T-helper 17 cell (primary cell): Measurements from ENCODE around the gene ZNF722. TPM values are rescaled to one million over a fixed set of nuclear protein-coding genes. Genes with fewer than 3 reads are reported as not detected.
"Not testable (repeated sequence)": the region's sequence is repeated elsewhere in the genome, so short reads cannot be mapped to it uniquely, and the experiment has no call there.

Source experiments
- ATAC-seq: fragments of 150-1000 bp; cut with Tn5 transposase; 2 replicates; pipeline ENCODE4 v1.10.0; 2021; ENCODE audit warnings: mild to moderate bottlenecking, moderate library complexity
- DNase-seq, 3 donors: peaks; one replicate each; pipeline versions ENCODE4 v3.0.0 to v3.0.0-alpha.2; 2020 to 2021
- H3K9me3 ChIP-seq: one replicate; pipeline ENCODE4 v1.7.0; 2013; ENCODE audit warnings: low read length, mild to moderate bottlenecking; ENCODE audit not compliant: control insufficient read depth, poor library complexity, severe bottlenecking
- H3K27ac Mint-ChIP-seq: one replicate; pipeline ENCODE4 v1.8.0; 2022; ENCODE audit warnings: mild to moderate bottlenecking, moderate library complexity, mixed read lengths
- H3K27me3 Mint-ChIP-seq: one replicate; pipeline ENCODE4 v1.8.0; 2022; ENCODE audit warnings: mixed read lengths
- H3K36me3 Mint-ChIP-seq: one replicate; pipeline ENCODE4 v1.8.0; 2022; ENCODE audit warnings: low read depth, mixed read lengths
- H3K4me1 Mint-ChIP-seq: one replicate; pipeline ENCODE4 v1.8.0; 2022; ENCODE audit warnings: mild to moderate bottlenecking, mixed read lengths
- H3K4me3 Mint-ChIP-seq: one replicate; pipeline ENCODE4 v1.8.0; 2022; ENCODE audit warnings: mild to moderate bottlenecking, moderate library complexity, mixed read lengths
- total RNA-seq, 4 donors: library from RNA in 2 of 4; stranded (reverse) in 2 of 4; gene quantifications; one replicate each; pipeline ENCODE4 v1.2.3 and lab custom pipeline; 2022 to 2026

ZNF722 gene
- total RNA-seq: not detected
- total RNA-seq (lab: John Stamatoyannopoulos, UW): 0 reads per million in 2 donors

DNA sequence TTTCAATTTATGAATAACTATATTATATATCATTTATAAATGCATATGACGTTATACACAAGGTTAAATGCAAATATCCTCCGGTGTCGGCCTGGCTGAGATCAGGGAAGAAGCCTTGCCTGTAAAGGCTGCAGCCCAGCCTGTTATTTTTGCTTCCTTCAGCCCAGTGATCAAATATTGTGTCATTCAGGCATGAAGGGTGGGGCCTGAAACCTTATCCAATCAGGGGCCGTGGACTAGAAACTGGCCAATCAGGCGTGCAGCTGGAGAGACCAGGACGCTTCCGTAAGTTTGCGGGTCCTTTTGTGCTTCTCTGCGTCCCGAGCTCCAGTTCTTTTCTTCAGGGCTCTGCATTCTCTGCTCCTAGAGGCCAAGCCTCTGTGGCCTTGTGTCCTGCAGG is at the start of gene ZNF722:
ZNF722 (plus strand) TSS at position 301 of the 400 bp plus-strand sequence. CDS start 113 bp downstream, outside the sequence.
- no peaks in the 10 kb centered on the region for H3K9me3 ChIP-seq
- no peak for ATAC-seq
- Mint-ChIP-seq H3K36me3 (no peaks in the 10 kb centered on the region), H3K4me3 (no peak within 1 kb of the TSS), H3K27me3 (no peaks in the 10 kb centered on the region), H3K27ac (no peak within 1 kb of the TSS), H3K4me1 (no peaks in the 10 kb centered on the region)
- no peak for DNase-seq

DNA sequence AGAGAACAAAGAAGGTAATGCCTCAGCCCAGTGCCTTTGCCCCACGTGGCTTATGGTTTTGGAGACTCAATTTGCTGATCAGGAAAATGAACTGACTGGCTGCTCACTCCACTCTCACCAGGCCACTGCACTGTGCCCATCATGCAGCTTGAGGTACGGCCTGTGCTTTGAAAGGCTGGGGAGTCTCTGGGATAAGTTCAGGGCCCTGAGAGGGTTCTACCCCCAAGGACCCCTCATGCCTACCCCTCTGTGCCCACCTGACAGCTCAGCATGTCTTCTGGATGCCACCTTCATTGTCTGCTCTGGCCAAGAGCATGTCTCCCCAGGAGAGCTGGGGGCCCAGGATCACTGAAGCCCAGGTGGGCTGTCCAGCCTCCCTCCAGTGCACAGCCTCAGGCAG is 45.5 kb upstream of the ZNF722 start:
- ATAC-seq: no peak
- no peaks in the 10 kb centered on the region for H3K9me3 ChIP-seq
- no peaks in the 10 kb centered on the region for H3K27me3 Mint-ChIP-seq
- H3K27ac Mint-ChIP-seq: no peak overlapping the region
- no peaks in the 10 kb centered on the region for H3K4me1 Mint-ChIP-seq
- no peaks in the 10 kb centered on the region for H3K36me3 Mint-ChIP-seq
- no peak overlapping the region for H3K4me3 Mint-ChIP-seq
- DNase-seq: no peak

DNA sequence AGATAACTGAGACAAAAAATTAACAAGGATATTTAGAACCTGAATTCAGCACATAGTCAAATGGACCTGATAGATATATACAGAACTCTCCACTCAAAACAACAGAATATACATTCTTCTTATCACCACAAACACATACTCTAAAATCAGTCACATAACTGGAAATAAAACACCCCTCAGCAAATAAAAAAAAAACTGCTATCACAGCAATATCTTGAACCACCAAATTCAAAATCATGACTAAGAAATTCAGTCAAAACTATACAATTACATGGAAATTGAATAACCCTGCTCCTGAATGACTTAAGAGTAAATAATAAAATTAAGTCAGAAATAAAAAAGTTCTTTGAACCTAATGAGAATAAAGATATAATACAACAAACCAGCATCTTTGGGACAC is 30.0 kb upstream of the ZNF722 start:
- DNase-seq (no peak), ATAC-seq (no peak)
- no peaks in the 10 kb centered on the region for H3K36me3 Mint-ChIP-seq
- H3K4me1 Mint-ChIP-seq: no peaks in the 10 kb centered on the region
- no peak overlapping the region for H3K27ac Mint-ChIP-seq
- no peak overlapping the region for H3K4me3 Mint-ChIP-seq
- no peaks in the 10 kb centered on the region for H3K27me3 Mint-ChIP-seq
- no peaks in the 10 kb centered on the region for H3K9me3 ChIP-seq

DNA sequence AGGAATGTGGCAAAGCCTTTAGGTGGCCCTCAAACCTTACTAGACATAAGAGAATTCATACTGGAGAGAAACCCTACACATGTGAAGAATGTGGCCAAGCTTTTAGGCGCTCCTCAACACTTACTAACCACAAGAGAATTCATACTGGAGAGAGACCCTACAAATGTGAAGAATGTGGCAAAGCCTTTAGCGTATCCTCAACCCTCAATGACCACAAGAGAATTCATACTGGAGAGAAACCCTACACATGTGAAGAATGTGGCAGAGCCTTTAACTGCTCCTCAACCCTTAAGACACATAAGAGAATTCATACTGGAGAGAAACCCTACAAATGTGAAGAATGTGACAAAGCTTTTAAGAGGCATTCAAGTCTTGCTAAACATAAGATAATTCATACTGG is 16.8 kb downstream of the ZNF722 start:
- H3K27me3 Mint-ChIP-seq, H3K4me3 Mint-ChIP-seq, H3K27ac Mint-ChIP-seq, H3K9me3 ChIP-seq, H3K4me1 Mint-ChIP-seq, DNase-seq, ATAC-seq, H3K36me3 Mint-ChIP-seq: not testable (repeated sequence)

DNA sequence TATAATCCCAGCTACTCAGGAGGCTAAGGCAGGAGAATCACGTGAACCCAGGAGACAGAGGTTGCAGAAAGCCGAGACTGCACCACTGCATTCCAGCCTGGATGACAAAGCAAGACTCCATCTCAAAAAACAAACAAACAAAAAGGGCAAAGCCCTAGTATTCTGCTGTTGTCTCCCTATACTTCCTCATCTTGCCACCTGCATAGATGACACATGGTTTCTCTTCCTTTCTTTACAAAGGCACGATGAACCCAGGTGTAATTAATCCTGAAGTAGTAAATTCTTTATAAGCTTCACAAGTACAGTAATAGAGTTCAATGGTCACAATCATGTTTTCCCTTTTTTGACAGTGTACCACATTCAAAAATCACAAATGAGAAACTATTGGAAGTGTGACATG is 36.7 kb downstream of the ZNF722 start:
- H3K27ac Mint-ChIP-seq: no peak overlapping the region
- no peaks in the 10 kb centered on the region for H3K4me1 Mint-ChIP-seq
- H3K9me3 ChIP-seq: peaks cover 2% of the 10 kb centered on the region
- H3K36me3 Mint-ChIP-seq: no peaks in the 10 kb centered on the region
- no peak overlapping the region for H3K4me3 Mint-ChIP-seq
- DNase-seq (no peak), ATAC-seq (no peak)
- H3K27me3 Mint-ChIP-seq: no peaks in the 10 kb centered on the region

DNA sequence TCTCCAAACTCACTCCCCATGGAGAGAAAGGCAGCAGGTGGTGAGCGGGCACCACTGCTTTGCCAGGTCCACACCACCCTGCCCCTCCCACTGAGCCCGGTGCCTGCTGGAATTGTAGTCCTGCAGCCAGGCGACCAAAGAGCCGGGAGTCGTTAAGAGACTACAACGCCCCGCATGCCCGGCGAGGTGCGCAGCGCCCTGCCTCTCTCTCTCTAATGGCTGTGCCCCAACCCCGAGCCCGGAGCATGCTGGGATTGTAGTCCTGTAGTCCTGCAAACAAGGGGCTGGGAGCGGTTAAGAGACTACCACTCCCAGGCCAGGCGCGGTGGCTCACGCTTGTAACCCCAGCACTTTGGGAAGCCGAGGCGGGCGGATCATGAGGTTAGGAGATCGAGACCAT is 38.4 kb downstream of the ZNF722 start:
- no peak overlapping the region for H3K4me3 Mint-ChIP-seq
- no peaks in the 10 kb centered on the region for H3K9me3 ChIP-seq
- DNase-seq (no peak), ATAC-seq (no peak)
- no peaks in the 10 kb centered on the region for H3K27me3 Mint-ChIP-seq
- H3K4me1 Mint-ChIP-seq: no peaks in the 10 kb centered on the region
- no peaks in the 10 kb centered on the region for H3K36me3 Mint-ChIP-seq
- no peak overlapping the region for H3K27ac Mint-ChIP-seq

DNA sequence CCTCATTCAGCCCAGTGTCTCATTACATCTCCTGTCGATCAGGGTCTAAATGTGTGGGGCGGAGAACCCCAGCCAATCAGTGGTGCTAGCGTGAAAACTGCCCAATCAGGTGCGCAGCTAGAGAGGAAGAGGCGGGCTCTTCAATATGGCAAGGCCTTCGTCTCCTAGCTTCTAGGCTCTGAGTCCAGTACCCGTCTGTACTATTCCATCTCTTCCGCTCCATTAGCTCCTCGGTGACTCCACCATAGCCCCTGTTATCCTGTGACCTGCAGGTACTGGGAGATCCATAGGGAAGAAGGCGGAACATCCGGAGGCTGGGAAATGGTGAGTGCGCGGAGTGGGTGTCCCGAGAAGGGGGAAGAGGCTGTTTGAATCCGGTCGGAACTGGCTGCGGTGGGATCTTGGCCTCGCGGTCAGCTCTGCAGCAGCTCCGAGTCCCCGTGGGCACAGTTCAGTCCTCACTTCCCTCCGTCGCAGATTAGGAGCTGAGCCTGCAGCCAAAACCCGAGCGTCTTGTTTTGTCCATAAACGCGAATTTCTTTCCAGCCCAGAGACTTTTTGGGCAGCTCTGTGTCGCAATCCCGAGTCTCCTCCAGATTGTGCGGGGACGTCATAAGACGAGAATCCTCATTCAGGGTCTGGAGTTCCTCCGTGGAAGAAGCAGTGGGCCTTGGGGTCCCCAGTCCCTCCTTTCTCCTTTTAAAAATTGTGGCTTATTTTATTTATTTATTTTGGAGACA is 46.8 kb downstream of the ZNF722 start, which contains the start of gene ZNF727:
ZNF727 (plus strand) TSS at position 134 of the 740 bp plus-strand sequence; CDS start at position 322, 188 bp downstream.
- Mint-ChIP-seq H3K27ac (no peak within 1 kb of the TSS), H3K4me1 (peaks cover 2% of the 10 kb centered on the region), H3K36me3 (peaks cover 2% of the 10 kb centered on the region), H3K27me3 (no peaks in the 10 kb centered on the region), H3K4me3 (peak within 1 kb of the TSS; percentile 54)
- ATAC-seq: peak; percentile 66
- no peak for DNase-seq
- H3K9me3 ChIP-seq: no peaks in the 10 kb centered on the region

DNA sequence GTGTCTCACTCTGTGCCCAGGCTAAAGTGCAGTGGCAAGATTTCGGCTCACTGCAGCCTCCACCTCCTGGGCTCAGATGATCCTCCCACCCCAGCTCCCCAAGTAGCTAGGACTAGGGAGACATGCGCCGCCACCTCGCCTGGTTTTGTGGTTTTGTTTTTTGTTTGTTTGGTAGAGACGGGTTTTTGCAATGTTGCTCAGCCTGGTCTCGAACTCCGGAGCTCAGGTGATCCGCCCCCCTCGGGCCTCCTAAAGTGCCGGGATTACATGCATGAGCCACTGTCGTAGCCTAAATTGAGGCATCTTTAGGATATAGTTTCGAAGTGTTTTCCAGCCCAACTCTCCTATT is 47.4 kb downstream of the ZNF722 start:
- no peak overlapping the region for H3K27ac Mint-ChIP-seq
- DNase-seq (no peak), ATAC-seq (no peak)
- H3K9me3 ChIP-seq: no peaks in the 10 kb centered on the region
- H3K36me3 Mint-ChIP-seq: peaks cover 2% of the 10 kb centered on the region
- peaks cover 2% of the 10 kb centered on the region for H3K4me1 Mint-ChIP-seq
- peak overlapping the region; percentile 54 for H3K4me3 Mint-ChIP-seq
- no peaks in the 10 kb centered on the region for H3K27me3 Mint-ChIP-seq

Other genes with a start within 250 kb of the ZNF722 start
- under 1 TPM in 1 of 2 donors, not detected in 1; 0.17 TPM for gene ZNF727, start 46.6 kb downstream of the ZNF722 start, total RNA-seq
- gene ZNF735, start 208.4 kb downstream of the ZNF722 start, total RNA-seq: not detected
- gene ZNF679, start 229.6 kb downstream of the ZNF722 start, total RNA-seq: not detected